ENCODE data around the gene PEX10.

DNA sequence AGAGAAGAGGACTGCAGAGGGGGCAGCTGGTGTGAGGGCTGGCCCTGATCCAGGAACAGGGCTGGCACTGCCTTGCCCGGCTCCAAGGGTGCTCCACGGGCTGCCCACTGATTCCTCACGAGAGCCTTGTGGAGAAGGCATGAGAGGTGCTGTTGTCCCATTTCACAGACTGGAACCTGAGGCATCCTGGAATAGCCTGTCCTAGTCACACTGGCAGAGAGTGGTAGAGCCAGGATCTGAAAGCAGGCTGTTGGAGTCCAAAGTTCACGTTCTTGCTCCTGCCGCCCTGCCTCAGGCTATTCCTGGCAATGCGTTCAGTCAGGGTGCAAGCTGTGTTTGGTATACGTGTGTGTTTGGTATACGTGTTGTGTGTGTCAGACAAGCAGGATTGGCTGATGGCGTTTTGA lies 18.9 kb downstream of the PEX10 start:
- TF ChIP-seq POLR2A (IDR thresholded peaks at IDR 0.05; ENCODE audit: low read depth, low read length) = no peak
- TF ChIP-seq SPI1 (IDR thresholded peaks at IDR 0.05; ENCODE audit: low read depth, low read length) = no peak
- TF ChIP-seq TAF1 (IDR thresholded peaks at IDR 0.05; ENCODE audit: low read depth, low read length) = no peak
